GM19023 (cell line): ENCODE measurements around the gene KIF16B.
"Not testable (repeated sequence)": the region's sequence is repeated elsewhere in the genome, so short reads cannot be mapped to it uniquely, and the experiment has no call there.

Experiments used
- ATAC-seq: cut with Tn5 transposase; IDR thresholded peaks from one replicate; pipeline ENCODE4 v1.9.1; 2021; ENCODE audit warnings: mild to moderate bottlenecking, moderate library complexity; ENCODE audit not compliant: unreplicated experiment

KIF16B gene

DNA sequence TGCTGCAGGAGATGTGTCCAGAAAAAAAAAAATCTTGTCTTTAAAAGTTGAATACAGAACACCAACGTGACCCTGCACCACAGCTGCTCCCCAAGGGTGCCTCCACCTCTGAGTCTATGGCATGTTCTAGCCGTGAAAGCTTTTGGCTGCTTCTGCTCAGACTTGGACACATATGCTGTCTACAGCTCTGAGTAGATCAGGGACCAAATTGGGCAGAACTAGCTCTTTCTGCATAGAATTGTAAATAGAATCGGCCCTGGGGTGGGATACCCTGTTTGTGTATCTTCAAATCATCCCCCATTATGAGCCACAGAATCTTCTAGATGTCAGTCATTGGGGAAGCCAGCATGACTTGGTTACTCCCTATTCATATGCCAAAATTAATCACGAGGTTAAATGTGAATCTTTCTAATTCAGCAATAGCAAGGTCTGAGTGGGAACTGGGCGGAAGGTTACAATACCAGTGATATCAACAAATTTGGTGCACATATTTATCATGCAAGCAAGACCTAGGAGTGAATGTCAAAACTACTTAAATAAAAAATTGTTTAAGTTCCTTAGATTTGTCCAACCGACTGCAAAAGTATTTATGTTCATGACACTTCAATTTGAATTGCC lies 302.8 kb downstream of the KIF16B start:
- ATAC-seq = no peak

DNA sequence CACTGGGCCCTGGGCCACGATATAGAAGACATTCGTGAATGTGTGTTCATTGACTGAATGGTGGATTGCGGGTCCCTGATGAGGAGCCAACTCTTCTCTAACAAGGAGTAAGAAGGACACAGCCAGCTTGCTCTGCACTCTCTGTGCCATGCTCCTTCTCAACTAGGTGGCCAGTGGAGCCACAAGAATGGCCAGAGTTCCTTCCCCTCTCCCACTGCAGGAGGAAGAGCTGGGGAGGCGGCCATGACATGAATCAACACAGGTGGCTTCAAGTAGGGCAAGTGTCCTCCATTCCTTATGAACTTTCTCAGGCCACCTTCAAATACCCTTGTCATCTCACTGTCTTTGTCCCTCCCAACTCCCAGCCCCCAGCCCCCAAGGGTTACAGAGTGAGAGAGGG lies 305.7 kb downstream of the KIF16B start:
- ATAC-seq = no peak

DNA sequence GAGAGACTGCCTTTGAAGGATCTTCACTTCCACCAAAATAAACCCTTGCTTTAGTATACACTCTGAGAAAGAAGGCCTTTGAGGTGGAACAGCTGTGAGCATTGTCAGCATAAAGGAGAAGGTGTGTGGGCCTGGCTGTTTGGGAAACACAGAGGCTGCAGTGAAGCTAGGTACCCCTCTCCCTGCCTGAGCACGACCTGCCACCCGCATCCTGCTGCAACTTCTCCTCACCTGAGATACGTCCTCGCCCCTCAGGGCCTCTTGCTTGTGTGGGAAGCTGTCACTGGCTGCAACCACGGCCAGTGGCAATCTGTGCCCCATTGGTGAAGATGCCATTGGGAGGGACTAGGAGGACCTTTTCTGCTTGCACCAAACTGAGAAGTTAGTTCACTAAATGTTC lies 307.9 kb downstream of the KIF16B start:
- no peak for ATAC-seq

DNA sequence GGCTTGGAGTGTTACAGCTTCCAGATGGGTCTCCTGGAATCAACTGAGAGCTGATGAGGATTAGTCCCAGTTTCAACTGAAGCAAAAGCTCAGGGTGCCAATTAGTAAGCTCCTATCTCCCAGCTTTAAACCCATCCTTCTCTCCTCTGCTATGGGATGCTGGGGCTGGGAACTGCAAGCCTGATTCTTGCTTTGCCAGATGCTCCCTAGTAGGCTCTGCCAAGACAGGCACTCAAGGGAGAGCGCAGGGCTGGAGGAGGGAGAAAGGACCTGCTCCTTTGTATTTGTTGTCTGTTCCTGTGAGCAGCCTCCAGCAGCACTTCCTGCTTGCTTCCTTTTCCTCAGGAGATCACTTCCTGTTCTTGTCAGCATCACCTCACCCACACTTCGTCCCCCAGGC lies 309.7 kb downstream of the KIF16B start:
- no peak for ATAC-seq

DNA sequence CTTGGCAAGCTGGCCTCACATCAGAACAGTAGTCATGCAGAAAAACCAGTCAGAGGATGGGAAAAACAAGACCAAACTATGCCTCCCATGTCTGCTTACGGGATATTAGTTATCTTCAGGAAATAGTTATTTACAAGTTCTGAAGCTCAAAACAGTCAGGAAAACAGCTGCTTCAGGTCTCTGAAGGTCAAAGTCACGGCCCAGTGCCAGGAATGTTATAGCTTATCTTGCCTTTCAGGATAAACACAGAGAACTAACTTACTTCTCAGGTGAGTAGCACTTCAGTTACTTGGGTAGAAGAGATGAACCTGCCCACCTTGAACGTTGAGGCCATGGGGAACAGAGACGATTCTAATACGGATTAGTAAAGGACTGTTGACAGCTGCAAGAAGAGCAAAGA lies 310.7 kb downstream of the KIF16B start:
- no peak for ATAC-seq

DNA sequence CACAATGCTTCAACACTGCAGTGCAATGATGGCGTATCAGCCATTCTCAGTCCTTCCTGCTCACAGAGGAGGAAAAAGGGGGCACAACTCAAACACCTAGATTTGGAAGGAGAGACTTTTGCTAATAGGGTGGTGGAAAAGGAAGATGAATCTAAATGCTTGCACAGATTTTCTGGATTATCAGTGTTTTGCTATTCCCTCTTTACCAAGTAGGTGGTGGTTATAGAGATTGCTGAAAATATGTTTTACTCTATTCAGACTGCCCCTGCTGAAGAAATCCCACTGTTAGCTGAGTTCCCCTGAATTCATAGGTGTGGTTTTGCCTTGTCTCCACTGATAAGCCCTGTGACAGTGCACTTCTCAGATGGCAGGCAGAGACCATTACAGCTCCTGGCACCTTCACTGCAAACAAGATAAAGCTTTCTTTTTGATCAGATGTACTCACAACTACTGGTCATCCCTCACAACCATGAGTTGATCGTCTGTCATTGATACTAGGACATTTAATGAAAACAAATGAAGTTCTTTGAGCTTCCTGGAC lies 311.4 kb downstream of the KIF16B start:
- ATAC-seq = no peak

DNA sequence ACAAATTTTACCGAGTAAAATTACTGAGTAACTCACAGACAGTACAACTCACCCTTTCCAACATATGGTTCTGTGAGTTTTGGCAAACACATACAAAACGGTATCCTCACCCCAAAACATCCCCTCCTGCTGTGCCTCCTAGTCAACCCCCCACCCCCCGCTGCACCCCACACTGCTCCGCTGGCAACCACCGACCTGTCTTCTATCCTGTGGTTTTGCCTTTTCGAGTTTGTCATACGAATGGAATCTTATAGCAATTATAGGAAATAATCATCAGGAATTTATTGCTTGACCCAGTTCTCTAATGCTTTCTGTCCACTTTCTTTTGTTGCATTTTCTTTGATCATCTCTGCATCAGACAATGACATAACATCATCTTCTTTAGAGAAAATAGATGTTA lies 312.3 kb downstream of the KIF16B start:
- ATAC-seq = no peak

DNA sequence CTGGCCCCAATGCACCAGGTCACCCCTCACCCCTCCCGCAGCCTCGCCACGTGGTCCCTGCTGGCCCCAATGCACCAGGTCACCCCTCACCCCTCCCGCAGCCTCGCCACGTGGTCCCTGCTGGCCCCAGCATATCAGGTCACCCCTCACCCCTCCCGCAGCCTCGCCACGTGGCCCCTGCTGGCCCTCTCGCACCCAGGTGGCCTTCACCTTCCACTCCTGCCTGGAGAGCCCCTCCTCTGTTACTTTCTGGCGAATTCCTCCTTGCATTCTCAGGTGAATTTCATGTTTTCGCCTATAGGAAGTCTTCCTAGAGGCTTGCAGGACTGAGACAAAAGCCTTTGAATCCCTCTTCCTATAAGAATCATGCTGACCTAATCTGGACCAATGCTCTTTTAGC lies 313.1 kb downstream of the KIF16B start:
- not testable (repeated sequence) for ATAC-seq

DNA sequence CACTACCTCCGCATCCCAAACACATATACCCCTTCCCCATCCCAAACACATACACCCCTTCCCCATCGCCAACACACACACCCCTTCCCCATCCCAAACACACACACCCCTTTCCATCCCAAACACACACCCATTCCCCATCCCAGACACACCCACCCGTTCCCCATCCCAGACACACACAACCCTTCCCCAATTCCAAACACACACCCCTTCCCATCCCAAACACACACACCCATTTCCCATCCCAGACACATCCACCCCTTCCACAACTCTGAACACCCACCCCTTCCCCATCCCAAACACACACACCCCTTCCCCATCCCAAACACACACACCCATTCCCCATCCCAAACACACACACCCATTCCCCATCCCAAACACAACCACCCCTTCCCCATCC lies 314.5 kb downstream of the KIF16B start:
- ATAC-seq = no peak

DNA sequence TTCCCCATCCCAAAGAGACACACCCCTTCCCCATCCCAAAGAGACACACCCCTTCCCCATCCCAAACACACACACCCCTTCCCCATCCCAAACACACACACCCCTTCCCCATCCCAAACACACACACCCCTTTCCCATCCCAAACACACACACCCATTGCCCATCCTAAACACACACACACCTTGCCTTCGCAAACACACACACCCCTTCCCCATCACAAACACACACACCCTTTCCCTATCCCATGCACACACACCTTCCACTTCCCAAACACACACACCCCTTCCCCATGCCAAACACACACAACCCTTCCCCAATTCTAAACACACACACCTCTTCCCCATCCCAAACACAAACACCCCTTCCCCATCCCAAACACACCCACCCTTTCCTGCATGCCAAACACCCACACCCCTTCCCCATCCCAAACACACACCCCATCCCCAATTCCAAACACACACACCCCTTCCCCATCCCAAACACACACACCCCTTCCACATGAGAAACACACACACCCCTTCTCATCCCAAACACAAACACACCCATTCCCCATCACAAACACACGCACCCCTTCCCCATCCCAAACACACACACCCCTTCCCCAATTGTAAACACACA lies 315.3 kb downstream of the KIF16B start:
- ATAC-seq = no peak

DNA sequence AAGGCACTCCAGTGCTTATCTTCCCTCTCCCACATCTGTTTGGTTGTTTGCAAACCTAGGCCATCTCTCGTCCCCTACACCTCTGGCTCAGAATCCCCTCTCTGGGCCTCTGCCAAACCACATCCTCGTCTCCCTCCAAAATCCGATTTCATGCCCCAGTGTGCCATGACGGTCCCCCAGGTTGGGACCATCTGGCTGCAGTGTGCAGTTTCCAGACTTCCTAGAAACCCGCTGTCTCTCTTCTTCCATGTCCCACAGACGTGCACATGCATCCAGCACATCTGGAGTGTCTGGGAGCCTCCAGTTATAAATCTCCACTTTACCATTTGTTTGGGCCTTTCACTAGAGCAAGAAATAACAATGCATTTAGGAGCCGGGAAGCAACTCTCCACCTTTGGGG lies 316.2 kb downstream of the KIF16B start:
- ATAC-seq = no peak

DNA sequence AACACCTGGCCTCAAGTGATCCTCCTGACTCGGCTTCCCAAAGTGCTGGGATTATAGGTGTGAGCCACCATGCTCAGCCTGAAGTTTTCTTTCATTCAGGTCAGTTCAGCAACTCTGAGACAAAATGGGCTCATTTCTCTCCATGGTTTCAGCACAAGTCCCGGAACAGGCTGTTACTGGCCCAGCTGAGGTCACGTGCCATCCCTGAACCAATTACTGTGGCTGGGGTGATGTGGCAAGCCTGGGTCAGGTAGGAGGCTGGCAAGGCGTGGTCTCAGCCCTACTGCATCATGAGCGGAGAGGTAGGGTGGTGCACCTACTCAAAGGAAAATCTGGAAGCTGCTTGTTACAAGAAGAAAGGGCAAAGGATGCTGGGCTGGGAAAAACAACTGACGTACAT lies 326.4 kb downstream of the KIF16B start:
- no peak for ATAC-seq

DNA sequence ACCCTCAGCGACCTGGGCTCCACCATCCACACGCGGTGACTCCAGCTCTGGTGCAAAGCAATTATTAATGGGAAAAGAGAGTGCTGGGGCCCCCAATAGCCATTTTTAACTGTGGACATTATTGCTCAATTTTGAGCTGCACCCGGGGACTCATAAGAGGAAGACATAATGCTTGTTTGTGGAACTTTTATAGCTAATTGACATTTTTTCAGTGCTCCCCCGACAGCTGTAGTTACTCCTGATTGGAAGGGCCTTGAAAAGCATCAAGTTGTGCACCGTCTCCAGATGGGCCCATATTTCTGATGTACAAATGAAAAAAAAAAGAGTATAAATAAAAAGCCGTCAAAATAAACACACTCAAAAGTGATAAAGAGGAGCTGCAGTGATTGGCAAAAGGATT lies 327.0 kb downstream of the KIF16B start:
- ATAC-seq = no peak

DNA sequence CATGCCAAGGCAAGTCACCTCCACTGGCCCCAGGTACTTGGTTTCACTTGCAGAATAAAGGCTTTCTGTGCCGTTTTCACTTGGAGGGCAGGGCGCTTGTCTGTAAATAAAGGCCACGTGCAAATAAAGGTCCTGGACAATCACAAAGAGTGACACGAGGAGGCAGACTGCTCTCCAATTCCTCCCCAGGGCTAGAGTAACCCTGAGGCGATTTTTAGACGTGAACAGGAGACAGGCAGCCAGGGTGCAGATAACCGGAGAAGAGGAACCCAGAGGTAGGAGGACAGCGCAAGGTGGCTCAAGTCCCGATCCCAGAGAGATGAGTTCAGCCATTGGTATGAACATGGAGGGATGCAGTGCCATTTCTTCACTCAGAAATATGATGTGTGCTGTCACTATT lies 327.4 kb downstream of the KIF16B start:
- no peak for ATAC-seq

DNA sequence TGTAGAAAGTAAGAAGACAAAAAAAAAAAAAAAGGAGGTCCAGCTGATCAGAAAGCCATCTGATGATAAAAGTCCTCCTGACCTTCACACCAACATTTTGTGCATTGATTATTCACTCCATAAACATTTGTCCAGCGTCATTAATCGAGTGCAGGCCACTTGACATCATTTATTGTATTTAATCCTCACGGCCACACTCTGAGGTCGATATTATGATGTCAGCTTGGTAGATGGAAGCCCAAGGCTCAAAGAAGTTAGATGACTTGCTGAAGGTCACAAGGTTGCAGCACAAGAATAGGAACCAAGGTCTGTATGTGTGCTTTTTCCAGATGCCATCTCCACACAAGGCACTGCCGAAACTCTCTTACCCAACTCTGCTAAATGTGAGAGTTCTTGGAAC lies 328.4 kb downstream of the KIF16B start:
- no peak for ATAC-seq

DNA sequence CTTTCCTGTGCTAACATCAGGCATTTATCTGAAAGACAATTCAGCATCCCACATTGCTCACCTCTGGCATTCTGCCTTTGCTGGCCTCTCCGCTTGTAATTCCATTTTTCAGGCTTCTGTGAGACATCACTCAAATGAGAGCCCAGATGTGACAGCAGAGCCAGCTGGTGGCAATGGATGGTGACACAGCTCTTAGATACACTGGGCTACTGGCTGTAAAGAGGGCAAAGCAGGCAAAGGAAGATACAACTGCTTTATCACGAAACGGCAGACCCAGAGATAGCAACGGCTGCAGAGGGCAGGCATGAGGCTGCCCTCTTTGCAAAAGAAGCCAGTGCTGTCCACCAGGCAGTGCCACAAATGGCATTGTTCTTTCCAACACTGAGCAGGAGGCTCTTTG lies 329.8 kb downstream of the KIF16B start:
- no peak for ATAC-seq

DNA sequence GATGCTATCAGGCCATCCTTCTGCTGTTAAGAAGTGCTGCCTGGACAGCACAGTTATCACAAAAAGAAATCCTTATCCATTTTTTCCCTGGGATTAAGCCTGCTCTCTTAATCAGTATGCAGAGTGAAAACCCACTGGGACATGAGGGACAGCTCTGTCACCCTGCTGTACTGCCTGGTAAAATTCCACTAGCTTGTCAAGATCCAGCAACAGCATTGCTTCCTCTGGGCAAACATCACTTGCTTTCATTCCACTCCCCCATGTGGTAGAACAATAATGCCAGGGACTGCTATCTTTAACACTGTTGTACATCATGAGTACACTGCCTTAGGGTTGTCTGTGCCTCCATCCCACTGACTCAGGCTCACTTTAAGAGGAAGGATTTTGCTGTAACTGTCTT lies 331.3 kb downstream of the KIF16B start:
- no peak for ATAC-seq

DNA sequence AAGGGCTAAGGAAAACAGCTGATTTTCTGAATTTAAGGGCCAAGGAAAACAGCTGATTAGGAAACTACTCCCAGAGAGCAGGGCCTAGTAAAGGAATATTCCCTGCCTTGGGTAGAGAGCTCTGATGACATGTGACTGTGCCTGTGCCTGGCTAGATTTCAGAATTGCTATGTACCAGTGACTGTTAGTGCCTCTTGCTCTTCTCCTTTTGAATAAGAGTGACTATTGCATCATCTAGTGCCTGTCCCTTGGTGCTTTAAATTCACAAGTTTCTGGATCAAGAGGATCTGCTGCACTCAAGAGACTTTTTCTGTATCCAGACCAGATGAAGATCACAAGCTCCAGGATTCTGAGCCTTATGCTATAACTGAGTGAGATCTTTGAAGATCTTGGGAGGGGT lies 332.9 kb downstream of the KIF16B start:
- no peak for ATAC-seq

DNA sequence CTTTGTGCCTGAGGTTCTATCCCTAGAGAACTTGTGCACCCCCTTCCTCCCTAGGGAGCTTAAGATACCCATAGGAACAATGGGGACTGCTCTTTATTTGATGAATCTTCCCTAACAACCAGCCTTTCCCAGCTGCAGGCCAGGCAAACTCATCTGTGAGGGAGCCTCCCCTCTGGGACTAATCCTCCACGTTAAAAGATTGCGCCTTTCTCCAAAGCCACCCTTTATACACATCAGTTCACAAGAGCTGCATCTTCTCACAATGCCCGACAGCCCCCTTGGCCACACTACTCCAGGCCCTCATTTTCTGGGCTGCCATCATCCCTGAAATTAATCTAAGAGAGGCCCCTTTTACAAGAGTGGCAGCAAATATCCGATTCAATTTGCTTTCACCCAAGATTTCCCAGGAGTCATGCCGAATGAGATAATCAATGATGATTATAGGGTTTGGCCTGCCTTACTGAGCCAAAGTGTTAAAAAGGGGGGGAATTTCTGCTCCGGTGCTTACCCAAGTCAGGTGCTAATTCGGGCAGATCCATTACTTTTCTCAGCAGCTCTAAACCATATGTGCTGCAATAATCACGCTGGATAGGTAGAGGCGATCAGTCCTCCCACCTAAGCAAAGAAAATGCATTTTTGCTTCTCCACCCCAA lies 336.5 kb downstream of the KIF16B start:
- no peak for ATAC-seq

DNA sequence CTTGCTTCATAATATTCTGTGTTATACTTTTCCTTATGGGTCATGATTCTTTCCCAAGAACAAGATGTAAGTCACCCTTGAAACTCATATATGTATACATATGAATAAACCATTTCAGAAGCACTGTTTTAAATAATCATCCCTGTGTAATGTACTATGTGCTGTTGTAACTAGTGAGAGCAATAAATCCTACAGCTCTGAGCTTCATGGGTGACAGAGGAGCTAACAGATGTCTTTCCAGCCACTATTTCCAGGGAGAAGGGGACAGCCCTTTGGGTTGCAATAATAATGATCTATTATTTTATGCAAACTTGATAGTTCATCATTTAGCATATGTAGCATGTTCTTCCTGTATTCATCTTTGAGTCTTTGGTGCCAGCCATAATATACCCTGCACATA lies 342.8 kb downstream of the KIF16B start:
- no peak for ATAC-seq

DNA sequence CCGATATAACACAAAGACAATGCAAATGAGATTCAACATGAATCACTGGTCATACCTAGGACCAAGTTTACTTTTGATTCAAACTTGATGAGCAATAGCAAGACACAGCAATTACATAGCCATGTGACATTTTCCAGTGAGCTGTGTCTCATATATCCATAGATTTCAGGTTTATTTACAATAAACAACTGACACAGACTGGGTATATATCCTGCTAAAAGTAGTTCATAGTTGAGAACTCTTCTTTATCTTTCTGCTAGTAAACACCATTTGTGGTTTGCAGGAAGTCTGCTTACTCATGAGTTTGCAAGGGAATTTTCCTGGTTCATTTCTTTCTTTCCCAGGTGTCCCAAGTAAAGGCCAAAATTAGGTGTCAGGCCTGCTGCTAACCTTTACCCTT lies 343.4 kb downstream of the KIF16B start:
- ATAC-seq = no peak

DNA sequence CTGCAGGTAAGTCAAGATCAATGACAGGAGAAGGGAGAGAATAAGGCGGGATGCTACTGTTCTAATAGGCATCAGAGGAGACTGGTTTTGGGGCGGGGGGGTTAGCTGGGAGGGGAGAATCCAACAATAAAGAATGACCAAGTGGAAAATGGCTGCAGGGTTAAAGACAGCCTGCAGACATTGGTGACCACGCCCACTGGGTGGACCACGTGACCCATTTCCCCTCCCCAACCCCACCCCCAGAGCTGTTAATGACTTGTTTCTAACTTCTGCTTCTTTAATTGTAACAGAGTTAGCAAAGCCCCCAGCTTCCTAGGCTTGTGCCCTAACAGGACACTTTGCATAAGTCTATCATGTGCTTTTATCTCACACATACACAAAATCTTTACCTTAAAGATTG lies 344.5 kb downstream of the KIF16B start:
- ATAC-seq = no peak
